ENCODE measurements around the gene PRUNE2. TPM values are rescaled to one million over a fixed set of nuclear protein-coding genes. Genes with fewer than 3 reads are reported as not detected.

The PRUNE2 gene
- total RNA-seq, 4 donors from 2014 or later = 3.7 to 7.8 (median 4.9) TPM

DNA sequence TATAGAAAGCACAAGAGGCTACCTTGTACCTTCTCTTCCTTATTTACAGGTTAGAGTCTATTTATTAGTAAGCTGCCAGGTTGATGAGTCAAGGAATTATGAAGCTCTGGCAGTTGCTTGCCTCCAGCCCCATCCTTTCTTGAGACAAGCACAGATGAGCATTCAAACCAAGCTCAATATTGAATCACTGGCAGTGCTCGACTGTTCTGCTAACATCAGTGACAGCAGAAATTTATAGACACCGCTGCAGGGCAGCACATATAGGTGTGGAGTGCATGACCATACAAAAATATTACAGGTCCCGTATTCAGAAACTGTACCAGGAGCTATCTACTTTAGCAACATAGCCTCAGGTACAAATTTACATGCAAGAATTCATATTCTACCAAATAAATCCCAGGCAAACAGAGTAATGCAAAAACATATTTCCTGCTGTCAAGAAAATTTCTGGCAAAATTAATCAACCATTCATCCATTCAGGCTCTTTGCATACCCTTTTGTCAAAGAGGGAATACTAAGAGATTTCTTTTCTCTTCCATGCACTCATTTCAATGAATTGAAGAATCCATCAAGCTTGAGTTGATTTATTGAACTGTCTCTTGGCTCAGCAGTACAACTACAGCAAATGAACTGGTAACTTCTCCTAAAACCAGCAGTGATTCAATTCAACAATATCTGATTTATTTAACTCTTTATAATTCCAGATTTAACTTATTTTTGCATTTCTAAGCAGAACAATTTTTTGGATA is 168.6 kb downstream of the PRUNE2 start:
- WGBS, 2 donors = 88 to 89% methylated on average over 3 of the region's 3 CpGs
- TF ChIP-seq, protein P1, sequence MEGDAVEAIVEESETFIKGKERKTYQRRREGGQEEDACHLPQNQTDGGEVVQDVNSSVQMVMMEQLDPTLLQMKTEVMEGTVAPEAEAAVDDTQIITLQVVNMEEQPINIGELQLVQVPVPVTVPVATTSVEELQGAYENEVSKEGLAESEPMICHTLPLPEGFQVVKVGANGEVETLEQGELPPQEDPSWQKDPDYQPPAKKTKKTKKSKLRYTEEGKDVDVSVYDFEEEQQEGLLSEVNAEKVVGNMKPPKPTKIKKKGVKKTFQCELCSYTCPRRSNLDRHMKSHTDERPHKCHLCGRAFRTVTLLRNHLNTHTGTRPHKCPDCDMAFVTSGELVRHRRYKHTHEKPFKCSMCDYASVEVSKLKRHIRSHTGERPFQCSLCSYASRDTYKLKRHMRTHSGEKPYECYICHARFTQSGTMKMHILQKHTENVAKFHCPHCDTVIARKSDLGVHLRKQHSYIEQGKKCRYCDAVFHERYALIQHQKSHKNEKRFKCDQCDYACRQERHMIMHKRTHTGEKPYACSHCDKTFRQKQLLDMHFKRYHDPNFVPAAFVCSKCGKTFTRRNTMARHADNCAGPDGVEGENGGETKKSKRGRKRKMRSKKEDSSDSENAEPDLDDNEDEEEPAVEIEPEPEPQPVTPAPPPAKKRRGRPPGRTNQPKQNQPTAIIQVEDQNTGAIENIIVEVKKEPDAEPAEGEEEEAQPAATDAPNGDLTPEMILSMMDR (IDR thresholded peaks at IDR 0.05) = no peak
- no peaks in the 10 kb centered on the region for H3K9me3 ChIP-seq
- no peaks in the 10 kb centered on the region for H3K4me1 ChIP-seq
- H3K36me3 ChIP-seq = no peaks in the 10 kb centered on the region
- H3K4me3 ChIP-seq (replicated peaks in 1 of 3) = no peak overlapping the region
- no peak for DNase-seq
- H3K27ac ChIP-seq = no peak overlapping the region
- H3K27me3 ChIP-seq = no peaks in the 10 kb centered on the region
- intact Hi-C loops (cut with DNase I) = no loop called here

DNA sequence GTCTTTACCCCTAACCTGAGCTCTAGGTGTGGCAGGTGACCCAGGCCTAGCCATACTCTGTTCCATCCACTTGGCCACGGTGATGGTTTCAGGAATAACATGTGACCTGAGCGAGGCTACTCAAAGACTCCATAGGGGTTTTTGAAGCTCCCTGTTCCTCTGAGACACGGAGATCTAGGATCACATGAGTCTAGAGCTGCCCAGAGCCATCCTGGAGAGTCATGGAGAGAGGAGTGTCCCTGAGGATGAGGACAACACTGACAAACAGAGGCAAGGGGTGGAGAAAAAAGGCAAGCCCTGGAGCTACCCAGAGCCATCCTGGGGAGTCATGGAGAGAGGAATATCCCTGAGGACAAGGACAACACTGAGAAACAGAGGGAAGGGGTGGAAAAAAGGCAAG is 171.2 kb downstream of the PRUNE2 start:
- H3K4me3 ChIP-seq (replicated peaks in 1 of 3) = no peak overlapping the region
- H3K36me3 ChIP-seq = no peaks in the 10 kb centered on the region
- no peaks in the 10 kb centered on the region for H3K9me3 ChIP-seq
- DNase-seq = no peak
- H3K27ac ChIP-seq = no peak overlapping the region
- TF ChIP-seq, protein P1 (IDR thresholded peaks at IDR 0.05) = no peak
- TF ChIP-seq POLR2A (IDR thresholded peaks at IDR 0.05) = no peak
- 79 to 88% methylated on average over 3 of the region's 3 CpGs for WGBS, 2 donors
- intact Hi-C loops (cut with DNase I) = no loop called here
- H3K27me3 ChIP-seq = no peaks in the 10 kb centered on the region
- no peaks in the 10 kb centered on the region for H3K4me1 ChIP-seq

DNA sequence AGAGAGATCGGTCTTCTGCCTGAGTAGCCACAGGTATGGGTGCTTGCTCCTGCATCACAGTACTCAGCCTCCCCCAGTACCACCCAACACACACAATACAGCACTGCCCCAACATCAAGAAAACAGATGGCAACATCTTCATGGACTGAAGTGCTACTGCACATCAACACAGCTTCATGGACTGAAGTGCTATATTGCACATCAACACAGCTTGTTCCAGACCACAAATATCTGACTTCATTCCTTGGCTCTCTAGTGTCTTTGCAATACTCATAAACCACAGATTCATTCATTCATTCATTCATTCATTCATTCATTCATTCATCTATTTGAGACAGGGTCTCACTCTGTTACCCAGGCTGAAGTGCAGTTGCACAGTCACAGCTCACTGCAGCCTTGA is 172.8 kb downstream of the PRUNE2 start:
- Histone ChIP-seq H3K4me3 (replicated peaks in 1 of 3) (no peak overlapping the region), H3K36me3 (no peaks in the 10 kb centered on the region), H3K4me1 (no peaks in the 10 kb centered on the region), H3K27ac (no peak overlapping the region), H3K27me3 (no peaks in the 10 kb centered on the region), H3K9me3 (no peaks in the 10 kb centered on the region)
- no peak for DNase-seq
- 86 to 95% methylated on average over 1 of the region's 1 CpG for WGBS, 2 donors
- intact Hi-C loops (cut with DNase I) = no loop called here
- TF ChIP-seq, protein P1 (IDR thresholded peaks at IDR 0.05) = no peak
- no peak for TF ChIP-seq POLR2A (IDR thresholded peaks at IDR 0.05)

DNA sequence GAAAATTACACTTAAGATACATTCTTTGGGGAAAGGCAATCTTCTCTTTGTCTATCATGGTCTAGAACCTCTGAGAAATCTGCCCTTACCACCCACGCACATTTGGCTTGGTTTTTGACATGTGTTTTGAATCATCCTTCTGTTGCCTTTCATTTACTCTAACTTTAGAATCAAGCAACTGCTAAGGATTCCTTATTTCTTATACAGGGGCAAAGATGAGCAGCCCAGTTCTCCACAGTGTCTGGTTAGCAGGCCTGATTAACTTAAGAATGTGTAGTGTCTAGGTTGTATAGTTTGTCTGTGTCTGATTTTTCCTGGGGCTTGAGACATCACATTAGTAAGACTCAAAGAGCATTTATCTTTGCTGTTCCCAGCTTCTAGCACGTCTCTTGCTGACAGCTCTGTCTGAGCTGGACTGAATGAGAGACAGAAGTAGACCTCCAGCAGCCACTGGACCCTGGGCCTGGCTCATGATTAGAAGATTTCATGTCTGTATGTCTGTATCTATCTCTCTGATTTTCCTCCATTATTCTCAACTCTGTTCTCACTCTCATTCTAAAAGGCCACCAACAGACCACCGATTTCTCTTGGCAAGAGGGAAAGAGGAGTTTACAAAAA is 173.5 kb downstream of the PRUNE2 start:
- H3K27me3 ChIP-seq = no peaks in the 10 kb centered on the region
- H3K36me3 ChIP-seq = no peaks in the 10 kb centered on the region
- no peak overlapping the region for H3K27ac ChIP-seq
- H3K4me1 ChIP-seq = no peaks in the 10 kb centered on the region
- TF ChIP-seq POLR2A (IDR thresholded peaks at IDR 0.05) = no peak
- TF ChIP-seq, protein P1 (IDR thresholded peaks at IDR 0.05) = no peak
- H3K9me3 ChIP-seq = no peaks in the 10 kb centered on the region
- DNase-seq = no peak
- WGBS, 2 donors = 57 to 60% methylated on average over 3 of the region's 3 CpGs
- H3K4me3 ChIP-seq (replicated peaks in 1 of 3) = no peak overlapping the region
- intact Hi-C loops (cut with DNase I) = no loop called here

DNA sequence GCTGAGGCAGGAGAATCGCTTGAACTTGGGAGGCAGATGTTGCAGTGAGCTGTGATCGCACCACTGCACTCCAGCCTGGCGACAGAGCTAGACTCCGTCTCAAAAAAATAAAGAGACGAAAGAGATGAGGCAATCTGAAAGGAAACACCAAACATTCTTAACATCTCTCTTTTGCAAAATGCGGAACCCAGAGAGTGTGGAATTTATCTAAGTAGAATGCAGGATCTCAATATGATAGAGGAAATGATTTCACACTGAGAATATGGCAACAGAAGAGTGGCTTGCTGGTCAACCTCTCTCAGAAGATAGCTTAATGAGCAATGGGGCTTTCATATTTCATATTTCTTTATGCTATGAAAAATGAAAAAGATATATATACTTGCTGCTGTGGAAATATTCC is 175.1 kb downstream of the PRUNE2 start:
- intact Hi-C loops (cut with DNase I) = no loop called here

More for the DNA sequence above, 175.1 kb downstream of the PRUNE2 start:
- no peak overlapping the region for H3K27ac ChIP-seq
- 87 to 98% methylated on average over 6 of the region's 6 CpGs for WGBS, 2 donors
- TF ChIP-seq POLR2A (IDR thresholded peaks at IDR 0.05) = no peak
- H3K4me1 ChIP-seq = peaks cover 4% of the 10 kb centered on the region in 2 donors
- H3K4me3 ChIP-seq (replicated peaks in 1 of 3) = no peak overlapping the region
- H3K36me3 ChIP-seq = no peaks in the 10 kb centered on the region
- no peak for DNase-seq
- H3K27me3 ChIP-seq = no peaks in the 10 kb centered on the region
- no peaks in the 10 kb centered on the region for H3K9me3 ChIP-seq
